ENCODE measurements around the gene ENTPD6.

The ENTPD6 gene

GRCh38 chr20:25195014-25195961, at the start of gene ENTPD6:
Gene ENTPD6 (plus strand): TSS chr20:25195712. CDS start chr20:25206537, 10,825 bp downstream.
- peak; percentile 84 for DNase-seq (ENCODE audit: low read depth)
- peak; percentile 23 for TF ChIP-seq CTCF (IDR thresholded peaks at IDR 0.05; ENCODE audit: low read length, missing control alignments)
- peak within 1 kb of the TSS; percentile 85 for H3K4me3 ChIP-seq (replicated peaks; ENCODE audit: low read depth, low read length)

- no peak for TF ChIP-seq CTCF (IDR thresholded peaks at IDR 0.05; ENCODE audit: low read length, missing control alignments)
- no peak overlapping the region for H3K4me3 ChIP-seq (replicated peaks; ENCODE audit: low read depth, low read length)
- no peak for DNase-seq (ENCODE audit: low read depth)
Measured at GRCh38 chr20:25146976-25147375, 48.5 kb upstream of the ENTPD6 start.

- TF ChIP-seq CTCF (IDR thresholded peaks at IDR 0.05; ENCODE audit: low read length, missing control alignments), result no peak
- DNase-seq (ENCODE audit: low read depth), result no peak
- H3K4me3 ChIP-seq (replicated peaks; ENCODE audit: low read depth, low read length), result no peak overlapping the region
Measured at GRCh38 chr20:25147716-25148115, 47.8 kb upstream of the ENTPD6 start.

GRCh38 chr20:25148181-25148981, 47.1 kb upstream of the ENTPD6 start:
- TF ChIP-seq CTCF (IDR thresholded peaks at IDR 0.05; ENCODE audit: low read length, missing control alignments), result no peak
- peak overlapping the region; percentile 38 for H3K4me3 ChIP-seq (replicated peaks; ENCODE audit: low read depth, low read length)
- DNase-seq (ENCODE audit: low read depth), result peak; percentile 61

- no peak for TF ChIP-seq CTCF (IDR thresholded peaks at IDR 0.05; ENCODE audit: low read length, missing control alignments)
- DNase-seq (ENCODE audit: low read depth), result no peak
- H3K4me3 ChIP-seq (replicated peaks; ENCODE audit: low read depth, low read length), result no peak overlapping the region
Measured at GRCh38 chr20:25148982-25149846, 46.3 kb upstream of the ENTPD6 start.

GRCh38 chr20:25150016-25150415, 45.5 kb upstream of the ENTPD6 start:
- TF ChIP-seq CTCF (IDR thresholded peaks at IDR 0.05; ENCODE audit: low read length, missing control alignments), result no peak
- no peak for DNase-seq (ENCODE audit: low read depth)
- no peak overlapping the region for H3K4me3 ChIP-seq (replicated peaks; ENCODE audit: low read depth, low read length)

Data from fibroblast of pulmonary artery (primary cell).